K562 (cell line): ENCODE results near the gene CAMK2B. TPM values are rescaled to one million over a fixed set of nuclear protein-coding genes. Genes with fewer than 3 reads are reported as not detected.
A peak's percentile ranks its signal among the peaks of the same experiment; 100 is the strongest.

ENCODE experiments used
- IRF2 ChIP-seq: sonication (generic); formaldehyde crosslinking; IDR thresholded peaks from 2 replicates; pipeline ENCODE4 v1.8.1; 2022; ENCODE audit warnings: mild to moderate bottlenecking, missing genetic modification reagents
- SMARCE1 ChIP-seq: fragments of 450-650 bp; IDR thresholded peaks from 2 replicates; pipeline ENCODE4 v1.7.1; 2016; ENCODE audit warnings: mild to moderate bottlenecking
- SREBF1 ChIP-seq: fragments of 150-350 bp; IDR thresholded peaks from 2 replicates; pipeline ENCODE4 v1.6.1; 2014; ENCODE audit warnings: antibody characterized with exemption, low read depth, low read length, borderline replicate concordance
- ZBTB9 ChIP-seq: fragments of 450-650 bp; formaldehyde crosslinking; IDR thresholded peaks from 2 replicates; pipeline ENCODE4 v1.4.0; 2020; ENCODE audit warnings: mild to moderate bottlenecking, moderate library complexity
- polyA plus RNA-seq, 8 experiments: library from polyadenylated mRNA; depleted of rRNA in 4 of 8; stranded (reverse) in 5 of 8; unstranded in 3 of 8; fragments of >200 nt; fragmentation: Nextera tagmentation in 2 of 8; fragmentation: Illumina TruSeq in 1 of 8; extraction: Ambion mirVana in 2 of 8; extraction: Trizol in 1 of 8; gene quantifications; 2 replicates each; pipeline versions ENCODE4 v1.2.1 to v1.2.3, GENCODE V29; 2011 to 2014; ENCODE audit warnings: inconsistent platforms in 1 of 8, missing spikeins in 1 of 8
- total RNA-seq, 7 experiments: library from RNA; depleted of rRNA in 6 of 7; stranded (reverse); fragments of >200 nt in 6 of 7; fragmentation: Illumina TruSeq in 2 of 7; extraction: Trizol in 2 of 7; gene quantifications; 2 replicates each; pipeline versions ENCODE4 v1.2.1 to v1.2.3, GENCODE V29; 2011 to 2021; ENCODE audit warnings: low replicate concordance in 1 of 7
- TF ChIP-seq, protein P1 (sequence below), 2 experiments: fragments of 450-650 bp; IDR thresholded peaks; 2 replicates each; pipeline ENCODE4 v1.6.1; 2016; ENCODE audit warnings: mild to moderate bottlenecking in 2 of 2, borderline replicate concordance in 1 of 2, low read depth in 1 of 2, moderate library complexity in 1 of 2
- TF ChIP-seq, protein P2 (sequence below), 2 experiments: fragments of 450-650 bp in 1 of 2; sonication (generic) in 1 of 2; formaldehyde crosslinking in 1 of 2; IDR thresholded peaks in 1 of 2; conservative IDR thresholded peaks in 1 of 2; 2 replicates each; pipeline versions ENCODE4 v1.6.1 to v1.8.1; 2016 to 2023; ENCODE audit warnings: mild to moderate bottlenecking in 2 of 2, moderate library complexity in 2 of 2, inconsistent platforms in 1 of 2, missing genetic modification reagents in 1 of 2

Gene CAMK2B
- total and polyA plus RNA-seq, 9 of the 15 experiments (the other 6 are each of a cell fraction or from before 2014, with no cell fraction given): 0.04 to 0.09 (median 0.05) TPM; not detected in 4

DNA sequence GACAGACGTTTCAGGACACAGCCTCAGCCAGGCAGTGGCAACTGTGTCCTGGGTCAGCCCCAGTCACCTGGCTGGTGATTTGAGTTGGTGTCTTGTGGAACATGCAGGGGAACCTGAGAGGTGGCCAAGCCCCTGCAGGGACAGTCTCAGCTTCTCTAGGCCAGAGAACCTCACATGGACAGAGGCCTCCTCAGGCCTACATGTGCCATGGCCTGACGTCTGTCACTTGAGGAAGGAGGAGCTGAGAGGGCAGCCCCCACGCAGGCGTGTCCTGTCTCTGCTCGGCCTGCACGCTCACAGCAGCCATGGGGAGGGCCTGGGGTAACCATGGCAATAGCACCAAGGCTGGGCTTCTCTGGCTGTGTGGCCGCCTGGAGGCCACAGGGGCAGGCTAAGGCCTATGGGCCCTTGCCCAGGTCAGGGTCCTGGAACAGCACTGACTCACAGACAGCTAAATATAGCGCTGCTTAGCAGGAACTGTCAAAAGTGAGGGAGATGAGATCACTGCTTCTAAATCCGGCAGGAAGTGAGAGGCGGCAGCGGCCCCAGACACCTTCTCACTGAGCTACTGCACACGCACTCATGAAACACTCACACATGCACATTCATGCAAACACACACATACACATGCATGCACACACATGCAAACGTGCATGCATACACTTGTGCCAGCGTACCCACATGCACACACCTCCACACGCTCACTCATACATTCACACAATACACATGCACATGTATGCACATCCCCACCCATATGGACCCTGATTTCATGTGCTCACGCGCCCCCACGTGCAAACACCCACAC is 67.6 kb downstream of the CAMK2B start (continued):
- TF ChIP-seq ZBTB9 (CRISPR knock-in tag): peak; percentile 41; the same call in 1 of the 2 replicates
- TF ChIP-seq, protein P1, sequence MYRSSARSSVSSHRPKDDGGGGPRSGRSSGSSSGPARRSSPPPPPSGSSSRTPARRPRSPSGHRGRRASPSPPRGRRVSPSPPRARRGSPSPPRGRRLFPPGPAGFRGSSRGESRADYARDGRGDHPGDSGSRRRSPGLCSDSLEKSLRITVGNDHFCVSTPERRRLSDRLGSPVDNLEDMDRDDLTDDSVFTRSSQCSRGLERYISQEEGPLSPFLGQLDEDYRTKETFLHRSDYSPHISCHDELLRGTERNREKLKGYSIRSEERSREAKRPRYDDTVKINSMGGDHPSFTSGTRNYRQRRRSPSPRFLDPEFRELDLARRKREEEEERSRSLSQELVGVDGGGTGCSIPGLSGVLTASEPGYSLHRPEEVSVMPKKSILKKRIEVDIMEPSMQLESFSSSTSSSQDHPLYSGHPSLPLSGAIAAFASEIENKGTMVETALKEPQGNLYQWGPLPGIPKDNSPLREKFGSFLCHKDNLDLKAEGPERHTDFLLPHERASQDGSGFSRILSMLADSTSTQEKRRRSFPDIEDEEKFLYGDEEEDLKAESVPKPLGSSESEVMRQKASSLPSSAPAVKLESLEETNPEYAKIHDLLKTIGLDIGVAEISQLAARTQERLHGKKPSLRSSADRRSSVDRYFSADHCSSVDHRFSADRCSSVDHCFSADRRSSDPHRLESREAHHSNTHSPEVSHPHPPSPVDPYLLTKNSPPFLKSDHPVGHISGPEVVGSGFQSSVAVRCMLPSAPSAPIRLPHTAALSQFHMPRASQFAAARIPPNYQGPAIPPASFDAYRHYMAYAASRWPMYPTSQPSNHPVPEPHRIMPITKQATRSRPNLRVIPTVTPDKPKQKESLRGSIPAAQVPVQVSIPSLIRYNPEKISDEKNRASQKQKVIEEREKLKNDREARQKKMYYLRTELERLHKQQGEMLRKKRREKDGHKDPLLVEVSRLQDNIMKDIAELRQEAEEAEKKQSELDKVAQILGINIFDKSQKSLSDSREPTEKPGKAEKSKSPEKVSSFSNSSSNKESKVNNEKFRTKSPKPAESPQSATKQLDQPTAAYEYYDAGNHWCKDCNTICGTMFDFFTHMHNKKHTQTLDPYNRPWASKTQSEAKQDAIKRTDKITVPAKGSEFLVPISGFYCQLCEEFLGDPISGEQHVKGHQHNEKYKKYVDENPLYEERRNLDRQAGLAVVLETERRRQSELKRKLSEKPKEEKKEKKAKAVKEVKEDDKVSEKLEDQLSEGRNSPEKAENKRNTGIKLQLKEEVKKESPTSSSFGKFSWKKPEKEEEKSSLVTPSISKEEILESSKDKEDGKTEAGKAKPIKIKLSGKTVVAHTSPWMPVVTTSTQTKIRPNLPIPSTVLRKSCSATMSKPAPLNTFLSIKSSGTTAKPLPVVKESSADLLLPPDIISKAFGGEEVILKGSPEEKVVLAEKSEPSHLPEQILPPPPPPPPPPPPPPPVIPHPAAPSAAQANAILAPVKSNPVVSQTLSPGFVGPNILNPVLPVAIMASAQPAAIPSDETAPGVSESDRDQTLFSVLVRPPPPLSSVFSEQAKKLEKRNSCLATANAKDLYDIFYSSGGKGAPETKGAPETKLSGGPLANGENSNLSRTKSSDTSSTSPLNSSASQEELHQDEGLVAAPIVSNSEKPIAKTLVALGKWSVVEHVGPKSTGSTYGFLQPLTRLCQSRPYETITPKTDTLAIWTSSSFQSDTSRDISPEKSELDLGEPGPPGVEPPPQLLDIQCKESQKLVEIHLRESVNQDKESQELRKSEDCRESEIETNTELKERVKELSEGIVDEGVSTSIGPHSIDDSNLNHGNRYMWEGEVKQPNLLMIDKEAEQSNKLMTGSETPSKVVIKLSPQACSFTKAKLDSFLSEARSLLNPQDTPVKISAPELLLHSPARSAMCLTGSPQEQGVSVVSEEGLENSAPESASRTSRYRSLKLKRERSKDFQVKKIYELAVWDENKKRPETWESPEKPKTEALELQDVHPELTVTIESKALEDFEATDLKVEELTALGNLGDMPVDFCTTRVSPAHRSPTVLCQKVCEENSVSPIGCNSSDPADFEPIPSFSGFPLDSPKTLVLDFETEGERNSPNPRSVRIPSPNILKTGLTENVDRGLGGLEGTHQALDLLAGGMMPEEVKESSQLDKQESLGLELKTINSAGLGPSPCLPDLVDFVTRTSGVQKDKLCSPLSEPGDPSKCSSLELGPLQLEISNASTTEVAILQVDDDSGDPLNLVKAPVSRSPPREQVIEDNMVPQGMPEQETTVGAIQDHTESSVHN (IDR thresholded peaks at IDR 0.05; ENCODE audit: borderline replicate concordance in 1 of 2, low read depth in 1 of 2): peak in 1 of 2 experiments; percentile 35; a peak in 1 of 4 replicates
- TF ChIP-seq IRF2 (CRISPR knock-in tag): no peak
- TF ChIP-seq, protein P2, sequence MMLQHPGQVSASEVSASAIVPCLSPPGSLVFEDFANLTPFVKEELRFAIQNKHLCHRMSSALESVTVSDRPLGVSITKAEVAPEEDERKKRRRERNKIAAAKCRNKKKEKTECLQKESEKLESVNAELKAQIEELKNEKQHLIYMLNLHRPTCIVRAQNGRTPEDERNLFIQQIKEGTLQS (IDR thresholded peaks at IDR 0.05): peak; percentile 91
- TF ChIP-seq, protein P2 (CRISPR knock-in tag; conservative IDR thresholded peaks at IDR 0.05): no peak
- no peak for TF ChIP-seq SREBF1
- TF ChIP-seq SMARCE1: peak; percentile 32; the same call in 1 of the 2 replicates
